WTC11 (cell line): ENCODE measurements around the gene TIMP2.

ENCODE experiments used
- ZNF121 ChIP-seq: sonication (generic); formaldehyde crosslinking; IDR thresholded peaks from 2 replicates; pipeline ENCODE4 v1.8.0; 2023; ENCODE audit warnings: missing genetic modification reagents
- TF ChIP-seq, protein P1 (sequence below): sonication (generic); formaldehyde crosslinking; conservative IDR thresholded peaks from 2 replicates; pipeline ENCODE4 v1.8.1; 2022; ENCODE audit warnings: mild to moderate bottlenecking, missing genetic modification reagents

DNA sequence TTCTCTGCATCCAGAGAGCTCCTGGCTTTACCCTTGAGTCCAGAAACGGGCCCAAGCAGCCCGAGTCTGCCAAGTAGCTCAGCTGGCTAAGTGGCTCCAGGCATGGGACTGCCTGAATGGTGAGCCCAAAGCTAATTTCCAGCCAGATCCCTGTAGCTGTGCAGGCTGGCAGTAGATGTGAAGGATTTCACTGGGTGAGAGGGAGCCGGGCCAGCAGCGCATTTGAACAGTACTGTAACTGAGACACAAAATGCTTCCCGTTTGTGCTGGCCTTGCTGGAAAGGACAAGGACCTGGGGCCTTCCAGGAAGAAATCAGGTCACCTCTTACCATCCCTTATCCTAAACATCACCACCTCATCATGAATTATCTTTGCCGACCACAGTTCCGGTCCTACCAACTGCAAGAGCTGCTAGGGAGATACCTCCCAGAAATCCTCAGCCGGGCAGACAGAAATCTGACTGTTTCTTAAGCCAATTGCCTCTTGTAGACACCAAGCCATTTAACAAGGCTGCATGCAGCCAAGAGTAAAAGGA lies 3.7 kb downstream of the TIMP2 start:
- TF ChIP-seq, protein P1, sequence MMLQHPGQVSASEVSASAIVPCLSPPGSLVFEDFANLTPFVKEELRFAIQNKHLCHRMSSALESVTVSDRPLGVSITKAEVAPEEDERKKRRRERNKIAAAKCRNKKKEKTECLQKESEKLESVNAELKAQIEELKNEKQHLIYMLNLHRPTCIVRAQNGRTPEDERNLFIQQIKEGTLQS (CRISPR knock-in tag): no peak
- no peak for TF ChIP-seq ZNF121 (CRISPR knock-in tag)
